Activated T-cell treated with anti-CD3 and anti-CD28 coated beads, Interleukin-2, amount 50 U/mL, for 24 hours (primary cell): ENCODE data around the gene MUC21.

Experiments
- DNase-seq: peaks from one replicate; pipeline ENCODE4 v3.0.0-alpha.2; 2020
- H3K27ac Mint-ChIP-seq: 2 replicates; pipeline ENCODE4 v1.8.0; 2020; ENCODE audit warnings: mild to moderate bottlenecking, mixed read lengths
- H3K27me3 Mint-ChIP-seq: 2 replicates; pipeline ENCODE4 v1.8.0; 2020; ENCODE audit warnings: mixed read lengths
- H3K36me3 Mint-ChIP-seq: 2 replicates; pipeline ENCODE4 v1.8.0; 2020; ENCODE audit warnings: low read depth, mixed read lengths
- H3K4me1 Mint-ChIP-seq: 2 replicates; pipeline ENCODE4 v1.8.0; 2020; ENCODE audit warnings: low read depth, mixed read lengths
- H3K4me3 Mint-ChIP-seq: 2 replicates; pipeline ENCODE4 v1.8.0; 2020; ENCODE audit warnings: mild to moderate bottlenecking, moderate library complexity, mixed read lengths
- H3K9me3 Mint-ChIP-seq: 2 replicates; pipeline ENCODE4 v1.8.0; 2020; ENCODE audit warnings: mixed read lengths

The MUC21 gene

DNA sequence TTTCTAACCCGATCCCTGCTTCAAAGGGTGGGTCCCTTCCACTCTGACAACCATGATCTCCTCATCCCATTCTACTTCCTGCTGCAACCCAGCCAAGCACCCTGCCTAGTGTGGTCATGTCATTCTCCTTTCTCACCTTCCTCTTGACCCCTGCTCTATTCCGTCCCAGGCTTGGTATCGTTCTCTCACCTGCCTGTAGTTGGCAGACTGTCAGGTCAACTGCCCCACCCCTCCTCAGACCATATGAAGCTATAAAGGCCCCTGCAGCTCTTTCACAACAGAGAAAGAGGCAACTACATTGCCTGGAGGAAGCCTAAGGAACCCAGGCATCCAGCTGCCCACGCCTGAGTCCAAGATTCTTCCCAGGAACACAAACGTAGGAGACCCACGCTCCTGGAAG is at the start of gene MUC21:
MUC21 (plus strand) TSS at position 280 of the 400 bp plus-strand sequence. CDS start 241 bp downstream, outside the sequence.
- Mint-ChIP-seq H3K36me3 (no peaks in the 10 kb centered on the region), H3K27ac (no peak within 1 kb of the TSS), H3K4me3 (no peak within 1 kb of the TSS), H3K4me1 (peaks cover 11% of the 10 kb centered on the region), H3K27me3 (peaks cover 33% of the 10 kb centered on the region), H3K9me3 (no peaks in the 10 kb centered on the region)
- no peak for DNase-seq

DNA sequence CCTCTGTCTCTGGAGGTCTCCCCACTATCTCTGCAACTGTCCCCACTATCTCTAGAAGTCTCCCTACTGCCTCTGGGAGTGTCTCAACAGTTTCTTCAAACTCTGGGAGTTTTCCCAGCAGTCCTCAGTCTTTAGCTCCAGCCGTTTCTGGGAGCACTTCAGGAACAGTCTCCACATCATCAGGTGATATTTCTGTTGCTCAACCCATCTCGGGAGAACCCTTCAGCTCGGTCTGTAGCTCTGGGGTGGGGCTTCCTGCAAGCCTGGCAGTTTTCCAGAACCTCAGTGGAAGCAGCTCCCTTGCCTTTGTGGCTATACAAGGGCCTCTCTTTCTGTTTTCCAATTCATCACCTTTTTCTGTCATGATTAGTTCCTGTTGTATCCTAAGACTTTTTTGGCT is 48.5 kb upstream of the MUC21 start:
- Mint-ChIP-seq H3K9me3 (no peaks in the 10 kb centered on the region), H3K27ac (no peak overlapping the region), H3K27me3 (peaks cover 15% of the 10 kb centered on the region), H3K36me3 (no peaks in the 10 kb centered on the region), H3K4me3 (no peak overlapping the region), H3K4me1 (no peaks in the 10 kb centered on the region)
- no peak for DNase-seq

DNA sequence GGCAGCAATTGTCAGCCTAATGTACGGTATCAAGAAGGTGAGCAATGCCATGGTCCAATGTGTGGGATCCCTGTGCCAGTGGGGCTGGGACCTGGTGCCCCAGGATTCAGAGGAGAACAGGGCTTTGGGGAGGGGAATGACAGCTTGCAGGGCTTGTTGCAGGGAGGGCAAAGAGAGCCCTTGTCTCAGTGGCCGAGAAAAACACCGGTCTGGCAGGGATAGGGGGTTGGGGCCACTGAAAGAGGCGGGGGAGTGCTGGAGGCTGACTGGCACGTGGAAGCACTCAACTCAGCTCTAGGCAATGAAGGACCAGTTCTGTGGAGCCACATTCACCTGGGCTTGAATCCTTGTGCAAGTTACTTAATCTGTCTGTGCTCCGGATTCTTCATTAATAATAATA is 46.3 kb upstream of the MUC21 start:
- Mint-ChIP-seq H3K4me3 (no peak overlapping the region), H3K27ac (no peak overlapping the region), H3K27me3 (peaks cover 36% of the 10 kb centered on the region), H3K36me3 (no peaks in the 10 kb centered on the region), H3K9me3 (no peaks in the 10 kb centered on the region), H3K4me1 (no peaks in the 10 kb centered on the region)
- DNase-seq, result no peak

DNA sequence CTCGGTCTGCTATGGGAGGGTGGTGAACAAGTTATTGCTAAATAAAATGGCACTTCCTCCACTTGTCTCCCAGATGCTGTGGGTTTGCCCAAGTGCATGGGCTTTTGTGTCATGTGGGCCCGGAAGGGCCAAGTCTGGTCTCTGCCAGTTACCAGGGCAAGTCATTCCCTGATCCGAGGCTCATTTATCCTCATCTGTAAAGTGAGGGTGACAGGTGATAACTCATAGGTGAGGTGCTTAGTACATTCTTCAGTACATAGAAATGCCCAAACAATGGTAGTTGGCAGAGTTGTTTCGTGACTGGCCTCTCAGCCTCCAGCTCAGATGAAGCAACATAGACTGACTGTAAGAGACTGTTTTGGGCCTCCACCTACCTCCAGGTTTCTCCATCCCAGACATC is 44.8 kb upstream of the MUC21 start:
- H3K4me1 Mint-ChIP-seq, result no peaks in the 10 kb centered on the region
- no peak overlapping the region for H3K4me3 Mint-ChIP-seq
- DNase-seq, result no peak
- peaks cover 48% of the 10 kb centered on the region for H3K27me3 Mint-ChIP-seq
- no peak overlapping the region for H3K27ac Mint-ChIP-seq
- no peaks in the 10 kb centered on the region for H3K36me3 Mint-ChIP-seq
- H3K9me3 Mint-ChIP-seq, result no peaks in the 10 kb centered on the region

DNA sequence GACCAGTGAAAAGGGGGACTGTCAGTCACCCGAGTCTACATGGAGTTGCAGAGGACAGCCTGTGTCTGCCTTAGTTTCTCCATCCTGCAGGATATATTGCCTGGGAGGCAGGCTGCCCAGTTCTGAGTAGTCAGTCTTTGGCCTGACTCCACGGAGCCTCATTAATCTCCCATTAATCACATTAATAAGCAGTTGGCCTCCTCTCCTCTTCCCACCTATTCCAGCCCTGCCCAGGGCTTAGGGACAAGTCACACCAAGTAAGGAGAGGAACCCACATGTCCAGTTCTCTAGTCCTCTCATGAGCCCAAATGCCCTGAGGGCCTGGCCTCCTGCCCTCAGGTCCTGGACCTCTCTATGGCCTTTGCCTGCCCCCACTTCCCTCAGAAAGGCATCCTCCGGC is 44.0 kb upstream of the MUC21 start:
- H3K4me1 Mint-ChIP-seq, result no peaks in the 10 kb centered on the region
- H3K9me3 Mint-ChIP-seq, result no peaks in the 10 kb centered on the region
- H3K4me3 Mint-ChIP-seq, result no peak overlapping the region
- no peak overlapping the region for H3K27ac Mint-ChIP-seq
- no peaks in the 10 kb centered on the region for H3K36me3 Mint-ChIP-seq
- peaks cover 55% of the 10 kb centered on the region for H3K27me3 Mint-ChIP-seq
- no peak for DNase-seq

DNA sequence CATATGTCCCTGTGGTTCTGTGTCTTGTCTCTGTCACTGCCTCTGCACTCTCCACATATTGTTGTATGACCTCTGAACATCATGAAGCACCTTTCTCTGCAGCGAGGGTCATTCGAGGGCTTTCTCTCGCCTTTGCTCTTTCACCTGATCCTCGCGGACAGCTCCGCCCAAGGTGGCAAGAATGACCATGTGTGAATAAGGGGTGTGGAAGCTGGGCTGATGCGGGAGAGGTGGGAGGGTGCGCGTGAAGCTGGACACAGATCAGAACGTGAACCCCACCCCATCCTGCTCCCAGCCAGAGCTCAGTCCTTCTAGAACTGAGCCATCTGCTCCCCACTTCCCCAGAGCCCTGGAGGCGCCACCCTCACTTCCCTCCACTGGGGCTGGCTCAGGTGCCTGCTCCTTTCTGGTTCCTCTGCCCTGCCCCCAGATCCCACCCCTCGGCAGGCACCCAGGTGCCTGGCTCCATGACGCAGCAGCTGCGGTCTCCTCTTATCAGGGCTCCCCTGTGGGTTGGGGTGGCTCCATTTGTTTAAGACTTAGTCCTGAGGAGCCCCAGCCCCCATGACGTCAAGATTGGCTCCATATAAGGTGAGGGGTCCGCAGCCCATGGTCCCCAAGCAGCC is 43.0 kb upstream of the MUC21 start, which contains the start of gene MUCL3:
MUCL3 (plus strand) TSS at position 613 of the 626 bp plus-strand sequence. CDS start 27 bp downstream, outside the sequence.
- H3K36me3 Mint-ChIP-seq, result no peaks in the 10 kb centered on the region
- H3K27me3 Mint-ChIP-seq, result peaks cover 62% of the 10 kb centered on the region
- H3K27ac Mint-ChIP-seq, result no peak within 1 kb of the TSS
- no peak for DNase-seq
- H3K4me1 Mint-ChIP-seq, result no peaks in the 10 kb centered on the region
- no peaks in the 10 kb centered on the region for H3K9me3 Mint-ChIP-seq
- H3K4me3 Mint-ChIP-seq, result no peak within 1 kb of the TSS

DNA sequence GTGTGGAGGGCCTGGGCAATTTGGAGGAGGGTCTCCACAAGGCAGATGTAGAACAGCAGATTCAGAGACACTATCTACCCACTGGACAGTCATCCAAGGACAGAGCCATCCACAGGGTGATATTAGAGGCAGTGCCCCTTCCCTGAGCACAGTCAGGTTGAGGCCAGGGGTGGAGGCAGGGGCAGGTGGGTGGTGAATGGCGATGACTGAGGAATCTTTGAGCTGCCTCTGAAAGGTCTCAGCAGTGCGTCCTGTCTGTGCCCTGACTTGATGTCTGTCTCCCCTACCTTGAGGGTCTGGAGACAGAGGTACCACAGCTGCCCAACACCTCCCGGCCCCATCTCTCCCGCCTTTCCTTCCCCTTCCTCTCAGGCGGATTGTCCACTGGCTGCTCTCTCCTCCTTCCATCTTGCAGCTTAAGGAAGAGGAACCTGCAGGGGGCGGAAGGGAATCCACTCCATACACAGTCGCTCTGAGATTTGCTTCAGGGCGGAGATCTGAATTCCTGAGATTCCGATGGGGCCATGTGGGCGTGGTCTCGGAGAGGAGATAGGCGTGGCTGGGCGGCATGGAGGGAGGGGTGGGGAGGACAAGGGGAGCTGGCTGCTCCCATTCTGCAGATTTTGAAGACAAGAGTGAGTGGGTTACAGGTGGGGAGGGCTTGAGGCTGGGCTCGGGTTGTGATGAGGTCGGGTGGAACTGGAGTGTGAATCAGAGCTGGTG is 41.0 kb upstream of the MUC21 start:
- H3K36me3 Mint-ChIP-seq, result no peaks in the 10 kb centered on the region
- H3K4me3 Mint-ChIP-seq, result no peak overlapping the region
- H3K9me3 Mint-ChIP-seq, result no peaks in the 10 kb centered on the region
- H3K27me3 Mint-ChIP-seq, result peaks cover 69% of the 10 kb centered on the region
- no peaks in the 10 kb centered on the region for H3K4me1 Mint-ChIP-seq
- DNase-seq, result no peak
- H3K27ac Mint-ChIP-seq, result no peak overlapping the region

DNA sequence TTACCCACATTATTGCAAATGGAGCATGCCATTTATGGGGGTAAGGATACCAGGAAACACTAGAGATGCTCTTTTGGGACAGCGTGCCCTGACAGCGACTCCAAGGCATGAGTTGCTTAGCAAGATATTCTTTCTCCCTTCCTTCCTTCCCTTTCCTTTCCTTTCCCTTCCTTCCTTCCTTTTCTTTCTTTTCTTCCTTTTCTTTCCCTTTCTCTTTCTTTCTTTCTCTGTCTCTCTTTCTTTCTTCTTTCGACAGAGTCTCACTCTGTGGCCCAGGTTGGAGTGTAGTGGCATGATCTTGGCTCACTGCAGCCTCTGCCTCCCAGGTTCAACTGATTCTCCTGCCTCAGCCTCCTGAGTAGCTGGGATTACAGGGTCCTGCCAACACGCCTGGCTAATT is 39.5 kb upstream of the MUC21 start:
- Mint-ChIP-seq H3K4me3 (no peak overlapping the region), H3K27ac (no peak overlapping the region), H3K9me3 (no peaks in the 10 kb centered on the region), H3K27me3 (peaks cover 74% of the 10 kb centered on the region), H3K4me1 (no peaks in the 10 kb centered on the region), H3K36me3 (no peaks in the 10 kb centered on the region)
- no peak for DNase-seq

DNA sequence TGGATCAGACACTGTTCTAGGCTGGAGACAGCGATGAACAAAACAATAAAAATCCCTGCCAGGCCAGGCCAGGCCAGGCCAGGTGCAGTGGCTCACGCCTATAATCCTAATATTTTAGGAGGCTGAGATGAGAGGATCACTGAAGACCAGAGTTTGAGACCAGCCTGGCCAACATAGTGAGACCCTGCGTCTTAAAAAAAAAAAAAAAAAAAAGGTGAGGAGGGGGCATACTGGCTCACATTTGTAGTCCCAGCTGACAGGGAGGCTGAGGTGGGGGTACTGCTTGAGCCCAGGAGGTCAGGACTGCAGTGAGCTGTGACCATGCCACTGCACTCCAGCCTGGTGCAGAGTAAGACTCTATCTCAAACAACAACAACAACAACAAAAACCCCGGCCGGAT is 38.2 kb upstream of the MUC21 start:
- Mint-ChIP-seq H3K27me3 (peaks cover 76% of the 10 kb centered on the region), H3K9me3 (no peaks in the 10 kb centered on the region), H3K4me3 (no peak overlapping the region), H3K36me3 (no peaks in the 10 kb centered on the region), H3K4me1 (no peaks in the 10 kb centered on the region), H3K27ac (no peak overlapping the region)
- no peak for DNase-seq

DNA sequence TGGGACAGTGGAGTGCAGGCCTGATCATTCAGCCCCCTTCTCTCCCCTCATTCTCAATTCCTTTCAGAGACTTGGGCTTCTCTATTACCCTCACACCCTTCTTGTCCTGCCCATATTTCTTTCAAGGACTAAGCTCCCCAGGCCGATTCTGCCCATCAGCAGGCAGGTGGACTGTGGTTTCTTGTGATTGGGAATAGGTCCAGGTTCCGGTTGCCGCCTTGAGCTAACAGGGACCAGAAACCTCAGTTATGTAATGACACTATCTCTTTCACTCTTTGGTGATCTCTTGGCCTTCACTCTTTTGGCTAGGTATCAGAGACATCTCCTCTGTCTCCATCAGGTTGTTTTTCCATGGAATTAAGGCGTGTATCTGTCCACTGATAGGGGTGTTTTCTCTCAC is 36.3 kb upstream of the MUC21 start:
- no peak overlapping the region for H3K27ac Mint-ChIP-seq
- H3K27me3 Mint-ChIP-seq, result peaks cover 68% of the 10 kb centered on the region
- no peak overlapping the region for H3K4me3 Mint-ChIP-seq
- H3K9me3 Mint-ChIP-seq, result no peaks in the 10 kb centered on the region
- DNase-seq, result no peak
- H3K4me1 Mint-ChIP-seq, result peaks cover 7% of the 10 kb centered on the region
- no peaks in the 10 kb centered on the region for H3K36me3 Mint-ChIP-seq

DNA sequence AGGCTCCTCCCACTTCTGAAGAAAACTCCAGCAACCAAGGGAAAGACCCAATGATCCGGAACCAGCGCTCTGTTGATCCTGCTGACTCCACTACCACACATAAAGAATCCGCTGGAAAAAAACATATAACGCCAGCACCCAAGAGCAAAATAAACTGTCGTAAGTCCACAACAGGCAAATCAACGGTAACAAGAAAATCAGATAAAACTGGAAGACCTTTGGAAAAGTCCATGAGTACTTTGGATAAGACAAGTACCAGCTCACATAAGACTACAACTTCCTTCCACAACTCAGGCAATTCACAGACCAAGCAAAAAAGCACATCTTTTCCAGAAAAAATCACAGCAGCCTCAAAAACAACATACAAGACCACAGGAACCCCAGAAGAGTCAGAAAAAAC is 34.7 kb upstream of the MUC21 start:
- H3K9me3 Mint-ChIP-seq, result no peaks in the 10 kb centered on the region
- no peaks in the 10 kb centered on the region for H3K36me3 Mint-ChIP-seq
- no peak overlapping the region for H3K27ac Mint-ChIP-seq
- H3K4me1 Mint-ChIP-seq, result peaks cover 7% of the 10 kb centered on the region
- peaks cover 55% of the 10 kb centered on the region for H3K27me3 Mint-ChIP-seq
- no peak for DNase-seq
- H3K4me3 Mint-ChIP-seq, result no peak overlapping the region

DNA sequence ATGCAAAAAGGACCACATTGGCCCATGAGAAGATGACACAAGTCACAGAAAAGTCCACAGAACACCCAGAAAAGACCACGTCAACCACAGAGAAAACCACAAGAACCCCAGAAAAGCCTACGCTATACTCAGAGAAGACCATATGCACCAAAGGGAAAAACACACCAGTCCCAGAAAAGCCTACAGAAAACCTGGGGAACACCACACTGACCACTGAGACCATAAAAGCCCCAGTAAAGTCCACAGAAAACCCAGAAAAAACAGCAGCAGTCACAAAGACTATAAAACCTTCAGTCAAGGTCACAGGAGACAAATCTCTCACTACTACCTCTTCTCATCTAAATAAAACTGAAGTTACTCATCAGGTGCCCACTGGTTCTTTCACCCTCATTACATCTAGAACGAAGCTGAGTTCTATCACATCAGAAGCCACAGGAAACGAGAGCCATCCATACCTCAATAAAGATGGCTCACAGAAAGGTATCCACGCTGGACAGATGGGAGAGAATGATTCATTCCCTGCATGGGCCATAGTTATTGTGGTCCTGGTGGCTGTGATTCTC is 31.5 kb upstream of the MUC21 start:
- peaks cover 20% of the 10 kb centered on the region for H3K4me1 Mint-ChIP-seq
- no peak overlapping the region for H3K4me3 Mint-ChIP-seq
- no peak for DNase-seq
- peaks cover 36% of the 10 kb centered on the region for H3K27me3 Mint-ChIP-seq
- no peak overlapping the region for H3K27ac Mint-ChIP-seq
- no peaks in the 10 kb centered on the region for H3K9me3 Mint-ChIP-seq
- no peaks in the 10 kb centered on the region for H3K36me3 Mint-ChIP-seq

DNA sequence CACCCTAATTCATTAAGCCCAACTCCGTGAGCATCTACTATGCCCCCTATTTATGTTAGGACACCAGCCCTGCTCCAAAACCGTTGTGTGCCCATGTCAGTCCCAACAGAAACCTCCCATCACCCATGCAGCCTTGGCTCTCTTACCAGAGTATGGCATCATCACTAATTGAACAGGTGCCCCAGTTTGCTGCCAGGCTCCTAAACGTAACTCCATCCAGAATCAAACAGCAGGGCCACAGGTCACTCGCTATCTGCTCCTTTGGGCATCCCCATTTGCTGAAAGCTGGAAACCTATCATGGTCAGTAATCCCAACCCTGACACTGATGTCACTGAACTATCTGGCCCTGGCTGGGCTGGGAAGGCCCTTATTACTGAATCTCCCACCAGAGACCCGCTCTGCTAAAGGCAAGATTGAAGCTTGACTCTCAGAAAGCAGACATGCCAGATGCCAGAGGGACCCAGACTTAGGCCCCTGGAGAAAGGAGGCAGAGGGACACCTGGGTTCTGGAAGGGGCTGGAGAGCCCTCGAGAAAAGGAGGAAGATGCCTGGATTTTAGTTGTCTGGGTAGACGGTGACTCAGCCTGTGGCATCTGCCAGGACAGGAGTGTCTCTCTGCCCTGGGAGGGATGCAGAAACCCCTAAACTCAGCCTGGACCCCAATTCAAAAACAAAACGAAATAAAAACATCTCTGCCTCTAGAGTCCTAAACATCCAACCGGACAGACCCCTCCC is 28.7 kb upstream of the MUC21 start:
- Mint-ChIP-seq H3K4me1 (peaks cover 20% of the 10 kb centered on the region), H3K27me3 (peaks cover 19% of the 10 kb centered on the region), H3K36me3 (no peaks in the 10 kb centered on the region), H3K27ac (peak overlapping the region; percentile 83), H3K4me3 (peak overlapping the region; percentile 78), H3K9me3 (no peaks in the 10 kb centered on the region)
- peak; percentile 34 for DNase-seq

DNA sequence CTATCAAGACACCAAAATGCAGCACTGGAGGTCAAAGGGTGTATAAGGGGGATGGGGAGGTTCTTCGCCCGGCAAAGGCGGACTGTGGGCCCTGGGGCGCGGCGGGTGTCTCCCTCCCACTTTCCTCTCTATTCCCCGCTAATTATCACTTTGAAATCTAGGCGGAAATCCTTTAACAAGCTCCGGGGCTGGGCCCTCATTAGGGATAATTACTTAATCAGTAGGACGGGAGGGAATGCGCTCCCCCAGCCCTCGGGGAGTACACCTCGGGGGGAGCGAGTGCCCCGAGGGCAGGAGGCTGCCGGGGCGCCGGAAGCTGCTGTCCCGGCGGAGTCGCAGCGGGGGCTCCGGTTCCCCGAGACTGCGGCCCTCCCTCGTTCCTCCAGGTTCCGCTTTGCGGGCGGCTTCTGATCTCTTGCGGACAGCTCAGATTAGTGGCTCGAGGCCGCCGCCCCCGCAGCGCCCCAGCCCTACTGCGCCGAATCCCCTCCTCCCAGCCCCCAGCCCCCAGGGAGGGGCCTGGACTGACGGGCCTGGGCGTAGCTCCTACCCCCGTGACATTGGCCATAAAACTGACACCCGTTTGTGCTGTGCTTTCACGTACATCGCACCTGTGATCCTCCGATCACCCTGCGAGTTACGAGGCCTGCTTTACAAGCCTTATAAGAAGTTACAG is 28.0 kb upstream of the MUC21 start:
- peak overlapping the region; percentile 83 for H3K27ac Mint-ChIP-seq
- H3K27me3 Mint-ChIP-seq, result peaks cover 13% of the 10 kb centered on the region
- peak; percentile 87 for DNase-seq
- peak overlapping the region; percentile 78 for H3K4me3 Mint-ChIP-seq
- no peaks in the 10 kb centered on the region for H3K36me3 Mint-ChIP-seq
- no peaks in the 10 kb centered on the region for H3K9me3 Mint-ChIP-seq
- peaks cover 20% of the 10 kb centered on the region for H3K4me1 Mint-ChIP-seq
